Vagina (tissue), 2 donors: ENCODE data around the gene TSHZ3. TPM values are rescaled to one million over a fixed set of nuclear protein-coding genes. Genes with fewer than 3 reads are reported as not detected.

ENCODE experiments used
- DNase-seq, 2 donors: peaks; one replicate each; pipeline ENCODE4 v3.0.0-alpha.2; 2017; ENCODE audit errors: extremely low spot score in 2 of 2
- H3K27ac ChIP-seq: fragments of 200-600 bp; sonication (generic); one replicate; pipeline ENCODE4 v1.5.1; 2019
- H3K27me3 ChIP-seq: fragments of 200-600 bp; sonication (generic); one replicate; pipeline ENCODE4 v1.5.1; 2019
- H3K36me3 ChIP-seq, 2 donors: fragments of 200-600 bp; sonication (generic); one replicate each; pipeline ENCODE4 v1.5.1; 2017 to 2019
- H3K4me1 ChIP-seq: fragments of 200-600 bp; sonication (generic); one replicate; pipeline ENCODE4 v1.5.1; 2019
- H3K4me3 ChIP-seq, 2 donors: fragments of 200-600 bp; sonication (generic); 1 replicate in 1 of 2; 2 replicates in 1 of 2; pipeline ENCODE4 v1.5.1; 2016 to 2019
- H3K9me3 ChIP-seq: fragments of 200-600 bp; sonication (generic); one replicate; pipeline ENCODE4 v1.5.1; 2019
- CTCF ChIP-seq, 3 experiments: fragments of 450-650 bp in 2 of 3; fragments of 200-600 bp in 1 of 3; sonication (generic) in 1 of 3; IDR thresholded peaks; one replicate each; pipeline ENCODE4 v1.5.1; 2017 to 2019; ENCODE audit warnings: antibody characterized with exemption in 3 of 3, mild to moderate bottlenecking in 2 of 3, moderate library complexity in 2 of 3
- POLR2A ChIP-seq, 2 donors: fragments of 450-650 bp; IDR thresholded peaks; one replicate each; pipeline ENCODE4 v1.6.1; 2017; ENCODE audit warnings: antibody characterized with exemption in 2 of 2, mild to moderate bottlenecking in 2 of 2, moderate library complexity in 2 of 2
- POLR2AphosphoS5 ChIP-seq, 2 donors: sonication (generic); formaldehyde crosslinking; IDR thresholded peaks; one replicate each; pipeline ENCODE4 v1.9.0; 2017; ENCODE audit warnings: antibody characterized with exemption in 2 of 2, mild to moderate bottlenecking in 2 of 2, low read depth in 1 of 2; ENCODE audit not compliant: insufficient read depth in 1 of 2
- intact Hi-C: fragments of 100-400 bp; cut with DNase I; formaldehyde crosslinking; loops from one replicate; pipeline ENCODE4 v1.15.1; 2023
- total RNA-seq: library from RNA; depleted of rRNA; stranded (reverse); fragments of >200 nt; gene quantifications from one replicate; pipeline ENCODE4 v1.2.3, GENCODE V29; 2016

TSHZ3 gene
- total RNA-seq, 1 donor from 2014 or later = 13.5 TPM

- Histone ChIP-seq H3K9me3 (no peaks in the 10 kb centered on the region), H3K4me3 (no peak overlapping the region), H3K27ac (no peak overlapping the region), H3K4me1 (peaks cover 16% of the 10 kb centered on the region), H3K27me3 (no peaks in the 10 kb centered on the region), H3K36me3 (no peaks in the 10 kb centered on the region)
- TF ChIP-seq POLR2A (IDR thresholded peaks at IDR 0.05) = no peak
- TF ChIP-seq POLR2AphosphoS5 (IDR thresholded peaks at IDR 0.05; ENCODE audit: insufficient read depth in 1 of 2, low read depth in 1 of 2) = no peak
- no peak for TF ChIP-seq CTCF (IDR thresholded peaks at IDR 0.05)
- DNase-seq = no peak
- intact Hi-C loops = no loop called here
Measured at GRCh38 chr19:31328238-31328637, 21.0 kb downstream of the TSHZ3 start.

- H3K36me3 ChIP-seq = no peaks in the 10 kb centered on the region
- no peak overlapping the region for H3K4me3 ChIP-seq
- peaks cover 16% of the 10 kb centered on the region for H3K4me1 ChIP-seq
- H3K27me3 ChIP-seq = no peaks in the 10 kb centered on the region
- no peak for DNase-seq
- H3K27ac ChIP-seq = no peak overlapping the region
- TF ChIP-seq CTCF (IDR thresholded peaks at IDR 0.05) = no peak
- TF ChIP-seq POLR2A (IDR thresholded peaks at IDR 0.05) = no peak
- no peak for TF ChIP-seq POLR2AphosphoS5 (IDR thresholded peaks at IDR 0.05; ENCODE audit: insufficient read depth in 1 of 2, low read depth in 1 of 2)
- intact Hi-C loops = no loop called here
- H3K9me3 ChIP-seq = no peaks in the 10 kb centered on the region
Measured at GRCh38 chr19:31326329-31327028, 22.8 kb downstream of the TSHZ3 start.

- Histone ChIP-seq H3K27ac (no peak overlapping the region), H3K4me1 (peaks cover 9% of the 10 kb centered on the region), H3K36me3 (no peaks in the 10 kb centered on the region), H3K27me3 (no peaks in the 10 kb centered on the region), H3K4me3 (no peak overlapping the region), H3K9me3 (no peaks in the 10 kb centered on the region)
- no peak for DNase-seq
- intact Hi-C loops = no loop called here
- TF ChIP-seq POLR2AphosphoS5 (IDR thresholded peaks at IDR 0.05; ENCODE audit: insufficient read depth in 1 of 2, low read depth in 1 of 2) = no peak
- no peak for TF ChIP-seq POLR2A (IDR thresholded peaks at IDR 0.05)
- no peak for TF ChIP-seq CTCF (IDR thresholded peaks at IDR 0.05)
Measured at GRCh38 chr19:31325342-31325741, 23.9 kb downstream of the TSHZ3 start.

GRCh38 chr19:31319465-31319864 is 29.8 kb downstream of the TSHZ3 start:
- no peaks in the 10 kb centered on the region for H3K36me3 ChIP-seq
- intact Hi-C loops = no loop called here
- H3K27ac ChIP-seq = no peak overlapping the region
- no peaks in the 10 kb centered on the region for H3K27me3 ChIP-seq
- DNase-seq = no peak
- TF ChIP-seq CTCF (IDR thresholded peaks at IDR 0.05) (no peak), POLR2A (IDR thresholded peaks at IDR 0.05) (no peak), POLR2AphosphoS5 (IDR thresholded peaks at IDR 0.05; ENCODE audit: insufficient read depth in 1 of 2, low read depth in 1 of 2) (no peak)
- H3K4me3 ChIP-seq = no peak overlapping the region
- peaks cover 22% of the 10 kb centered on the region for H3K4me1 ChIP-seq
- no peaks in the 10 kb centered on the region for H3K9me3 ChIP-seq

GRCh38 chr19:31318790-31319425 is 30.3 kb downstream of the TSHZ3 start:
- Histone ChIP-seq H3K9me3 (no peaks in the 10 kb centered on the region), H3K27me3 (no peaks in the 10 kb centered on the region), H3K36me3 (no peaks in the 10 kb centered on the region), H3K27ac (no peak overlapping the region), H3K4me1 (peaks cover 22% of the 10 kb centered on the region), H3K4me3 (no peak overlapping the region)
- intact Hi-C loops = no loop called here
- DNase-seq = no peak
- TF ChIP-seq CTCF (IDR thresholded peaks at IDR 0.05) (no peak), POLR2A (IDR thresholded peaks at IDR 0.05) (no peak), POLR2AphosphoS5 (IDR thresholded peaks at IDR 0.05; ENCODE audit: insufficient read depth in 1 of 2, low read depth in 1 of 2) (no peak)
